ENCODE measurements around the gene PTEN.
A peak's percentile ranks its signal among the peaks of the same experiment; 100 is the strongest.

The PTEN gene

GRCh38 chr10:87860816-87861403 is 2.5 kb upstream of the PTEN start:
- no peak for TF ChIP-seq REST (IDR thresholded peaks at IDR 0.05; ENCODE audit: insufficient read depth in 1 of 2, low read depth in 2 of 2, low read length in 2 of 2)
- TF ChIP-seq SIN3A (IDR thresholded peaks at IDR 0.05; ENCODE audit: borderline replicate concordance, insufficient read depth, low read length): no peak
- TF ChIP-seq FOXP2 (optimal IDR thresholded peaks at IDR 0.05; ENCODE audit: borderline replicate concordance, extremely low read depth, extremely low read length, insufficient read depth): no peak
- TF ChIP-seq POLR2AphosphoS5 (IDR thresholded peaks at IDR 0.05; ENCODE audit: low read depth, low read length): no peak
- TF ChIP-seq TAF1 (IDR thresholded peaks at IDR 0.05; ENCODE audit: borderline replicate concordance, insufficient read depth, low read length): no peak

- no peak for TF ChIP-seq REST (IDR thresholded peaks at IDR 0.05; ENCODE audit: insufficient read depth in 1 of 2, low read depth in 2 of 2, low read length in 2 of 2)
- TF ChIP-seq FOXP2 (optimal IDR thresholded peaks at IDR 0.05; ENCODE audit: borderline replicate concordance, extremely low read depth, extremely low read length, insufficient read depth): peak; percentile 9
Measured at GRCh38 chr10:87861566-87861952, 1.9 kb upstream of the PTEN start.

- peak; percentile 76 for TF ChIP-seq FOXP2 (optimal IDR thresholded peaks at IDR 0.05; ENCODE audit: borderline replicate concordance, extremely low read depth, extremely low read length, insufficient read depth)
- no peak; a peak in 1 of 4 replicates for TF ChIP-seq REST (IDR thresholded peaks at IDR 0.05; ENCODE audit: insufficient read depth in 1 of 2, low read depth in 2 of 2, low read length in 2 of 2)
- TF ChIP-seq POLR2AphosphoS5 (IDR thresholded peaks at IDR 0.05; ENCODE audit: low read depth, low read length): peak; percentile 31; the same call in 1 of the 2 replicates
- peak; percentile 70 for TF ChIP-seq TAF1 (IDR thresholded peaks at IDR 0.05; ENCODE audit: borderline replicate concordance, insufficient read depth, low read length)
- no peak for TF ChIP-seq SIN3A (IDR thresholded peaks at IDR 0.05; ENCODE audit: borderline replicate concordance, insufficient read depth, low read length)
Measured at GRCh38 chr10:87861953-87862678, 1.3 kb upstream of the PTEN start.

GRCh38 chr10:87862679-87863052 is 759 bp upstream of the PTEN start:
- TF ChIP-seq POLR2AphosphoS5 (IDR thresholded peaks at IDR 0.05; ENCODE audit: low read depth, low read length) (no peak), TAF1 (IDR thresholded peaks at IDR 0.05; ENCODE audit: borderline replicate concordance, insufficient read depth, low read length) (no peak; the same call in 1 of the 2 replicates), FOXP2 (optimal IDR thresholded peaks at IDR 0.05; ENCODE audit: borderline replicate concordance, extremely low read depth, extremely low read length, insufficient read depth) (no peak), REST (IDR thresholded peaks at IDR 0.05; ENCODE audit: insufficient read depth in 1 of 2, low read depth in 2 of 2, low read length in 2 of 2) (no peak), SIN3A (IDR thresholded peaks at IDR 0.05; ENCODE audit: borderline replicate concordance, insufficient read depth, low read length) (no peak)
